IMR-90 (cell line): ENCODE results near the gene SEMG2. TPM values are rescaled to one million over a fixed set of nuclear protein-coding genes. Genes with fewer than 3 reads are reported as not detected.
A peak's percentile ranks its signal among the peaks of the same experiment; 100 is the strongest.

Source experiments
- ATAC-seq: fragments of 200-7000 bp; cut with Tn5 transposase; 2 replicates; pipeline ENCODE4 v1.9.1; 2020; ENCODE audit warnings: low read depth, mild to moderate bottlenecking, moderate library complexity
- BruUV-seq: library from RNA; stranded (reverse); fragments of 400-500 nt; replicated peaks from 2 replicates; lab custom pipeline; 2021; lab: Mats Ljungman, UMichigan
- CTCF ChIA-PET: fragments of 300-600 bp; formaldehyde crosslinking; extraction: SDS; loops from one replicate; lab custom pipeline; 2021; ENCODE audit warnings: antibody characterized with exemption; lab: Yijun Ruan, JAX
- POLR2A ChIA-PET: fragments of 300-600 bp; sonication (Branson Sonifier 250); formaldehyde crosslinking; loops from one replicate; lab custom pipeline; 2022; ENCODE audit warnings: antibody characterized with exemption; ENCODE audit not compliant: unreplicated experiment; lab: Charles Lee
- DNase-seq: peaks from one replicate; pipeline ENCODE4 v3.0.0; 2013
- H2AFZ ChIP-seq: replicated peaks from 2 replicates; pipeline ENCODE3; 2013; ENCODE audit warnings: low read length, mild to moderate bottlenecking; ENCODE audit not compliant: poor library complexity
- H2AK5ac ChIP-seq: 2 replicates; pipeline ENCODE4 v1.6.1; 2013; ENCODE audit warnings: low read depth, low read length, inconsistent platforms
- H2AK9ac ChIP-seq: replicated peaks from 2 replicates; pipeline ENCODE3; 2013; ENCODE audit warnings: mild to moderate bottlenecking, low read depth, low read length, moderate library complexity; ENCODE audit not compliant: poor library complexity
- H2BK120ac ChIP-seq: 2 replicates; pipeline ENCODE4 v1.6.1; 2013; ENCODE audit warnings: low read depth, low read length, inconsistent platforms
- H2BK15ac ChIP-seq: 3 replicates; pipeline ENCODE4 v1.6.1; 2013; ENCODE audit warnings: low read depth, low read length, inconsistent platforms
- H2BK20ac ChIP-seq: 2 replicates; pipeline ENCODE4 v1.6.1; 2013; ENCODE audit warnings: low read depth, mild to moderate bottlenecking, inconsistent platforms, low read length, moderate library complexity
- H2BK5ac ChIP-seq: 2 replicates; pipeline ENCODE4 v1.6.1; 2013; ENCODE audit warnings: mild to moderate bottlenecking, low read depth, low read length, inconsistent platforms; ENCODE audit not compliant: poor library complexity, severe bottlenecking
- H3K14ac ChIP-seq: replicated peaks from 2 replicates; pipeline ENCODE4 v1.6.1; 2013; ENCODE audit warnings: low read depth, low read length, inconsistent platforms
- H3K18ac ChIP-seq: 2 replicates; pipeline ENCODE4 v1.6.1; 2013; ENCODE audit warnings: low read depth, low read length, control low read depth
- H3K23ac ChIP-seq: 2 replicates; pipeline ENCODE4 v1.6.1; 2013; ENCODE audit warnings: low read depth, low read length, inconsistent platforms
- H3K27ac ChIP-seq: 2 replicates; pipeline ENCODE4 v1.5.1; 2013; ENCODE audit warnings: mild to moderate bottlenecking, control low read depth, low read length; ENCODE audit not compliant: insufficient read depth
- H3K27me3 ChIP-seq: 2 replicates; pipeline ENCODE4 v1.6.1; 2013; ENCODE audit warnings: low read length; ENCODE audit not compliant: control insufficient read depth, insufficient read depth
- H3K36me3 ChIP-seq: 2 replicates; pipeline ENCODE4 v1.6.1; 2013; ENCODE audit warnings: low read length, mixed read lengths; ENCODE audit not compliant: control insufficient read depth, insufficient read depth
- H3K4ac ChIP-seq: 2 replicates; pipeline ENCODE4 v1.6.1; 2013; ENCODE audit warnings: low read depth, low read length, inconsistent platforms
- H3K4me1 ChIP-seq: 2 replicates; pipeline ENCODE4 v1.6.1; 2013; ENCODE audit warnings: low read length, mixed read lengths; ENCODE audit not compliant: control insufficient read depth, insufficient read depth
- H3K4me2 ChIP-seq: 2 replicates; pipeline ENCODE4 v1.6.1; 2013; ENCODE audit warnings: low read depth, mild to moderate bottlenecking, control low read depth, low read length, moderate library complexity
- H3K4me3 ChIP-seq: 2 replicates; pipeline ENCODE4 v1.5.1; 2013; ENCODE audit warnings: low read depth, mild to moderate bottlenecking, control low read depth, low read length, moderate library complexity; ENCODE audit not compliant: insufficient read depth
- H3K56ac ChIP-seq: 2 replicates; pipeline ENCODE4 v1.6.1; 2013; ENCODE audit warnings: low read length, inconsistent platforms; ENCODE audit not compliant: insufficient read depth; ENCODE audit errors: extremely low read depth
- H3K79me1 ChIP-seq, 2 experiments: 2 replicates each; pipeline ENCODE4 v1.6.1; 2013; ENCODE audit warnings: low read length in 2 of 2, inconsistent platforms in 1 of 2, low read depth in 1 of 2
- H3K9ac ChIP-seq: 2 replicates; pipeline ENCODE4 v1.6.1; 2013; ENCODE audit warnings: low read depth, low read length, control low read depth
- H3K9me1 ChIP-seq: 2 replicates; pipeline ENCODE4 v1.6.1; 2013; ENCODE audit warnings: low read length, inconsistent platforms; ENCODE audit not compliant: insufficient read depth
- H3K9me3 ChIP-seq: 2 replicates; pipeline ENCODE4 v1.6.1; 2013; ENCODE audit warnings: low read length; ENCODE audit not compliant: control insufficient read depth, insufficient read depth
- H4K20me1 ChIP-seq: 2 replicates; pipeline ENCODE4 v1.6.1; 2013; ENCODE audit warnings: low read length, inconsistent platforms; ENCODE audit not compliant: insufficient read depth
- H4K5ac ChIP-seq: 2 replicates; pipeline ENCODE4 v1.6.1; 2013; ENCODE audit warnings: mild to moderate bottlenecking, low read depth, low read length, control low read depth
- H4K8ac ChIP-seq, 2 experiments: 2 replicates each; pipeline ENCODE4 v1.6.1; 2013; ENCODE audit warnings: low read depth in 2 of 2, low read length in 2 of 2, control low read depth in 1 of 2, inconsistent platforms in 1 of 2
- H4K91ac ChIP-seq: 2 replicates; pipeline ENCODE4 v1.6.1; 2013; ENCODE audit warnings: low read depth, low read length, inconsistent platforms; ENCODE audit not compliant: insufficient read depth
- BHLHE40 ChIP-seq: fragments of 150-350 bp; IDR thresholded peaks from 2 replicates; pipeline ENCODE4 v1.6.1; 2016; ENCODE audit warnings: mild to moderate bottlenecking, low read depth, low read length
- CEBPB ChIP-seq: IDR thresholded peaks from 2 replicates; pipeline ENCODE4 v1.6.1; 2012; ENCODE audit warnings: low read depth, low read length, improper control_type of control experiment
- CHD1 ChIP-seq: IDR thresholded peaks from 2 replicates; pipeline ENCODE4 v1.6.1; 2012; ENCODE audit warnings: low read depth, low read length, improper control_type of control experiment
- CTCF ChIP-seq: conservative IDR thresholded peaks from 2 replicates; pipeline ENCODE4 v1.5.1; 2012; ENCODE audit warnings: mild to moderate bottlenecking, low read depth, low read length, improper control_type of control experiment
- ELK1 ChIP-seq: fragments of 150-350 bp; IDR thresholded peaks from 2 replicates; pipeline ENCODE4 v1.6.1; 2016; ENCODE audit warnings: low read depth, mild to moderate bottlenecking, low read length, moderate library complexity, borderline replicate concordance
- FOS ChIP-seq: fragments of 150-350 bp; IDR thresholded peaks from 2 replicates; pipeline ENCODE4 v1.6.1; 2016; ENCODE audit warnings: low read depth, low read length
- MAFK ChIP-seq: IDR thresholded peaks from 2 replicates; pipeline ENCODE4 v1.6.1; 2012; ENCODE audit warnings: low read depth, low read length, improper control_type of control experiment
- MAZ ChIP-seq: IDR thresholded peaks from 2 replicates; pipeline ENCODE4 v1.6.1; 2012; ENCODE audit warnings: low read depth, mild to moderate bottlenecking, low read length, improper control_type of control experiment, moderate library complexity, borderline replicate concordance
- MXI1 ChIP-seq: IDR thresholded peaks from 2 replicates; pipeline ENCODE4 v1.6.1; 2012; ENCODE audit warnings: low read depth, mild to moderate bottlenecking, low read length, moderate library complexity, borderline replicate concordance
- NFE2L2 ChIP-seq: fragments of 150-350 bp; IDR thresholded peaks from 2 replicates; pipeline ENCODE4 v1.6.1; 2016; ENCODE audit warnings: low read depth, mild to moderate bottlenecking, low read length
- POLR2A ChIP-seq: IDR thresholded peaks from 2 replicates; pipeline ENCODE4 v1.6.1; 2012; ENCODE audit warnings: mild to moderate bottlenecking, low read depth, low read length
- RAD21 ChIP-seq: IDR thresholded peaks from 2 replicates; pipeline ENCODE4 v1.6.1; 2012; ENCODE audit warnings: low read length, improper control_type of control experiment
- RCOR1 ChIP-seq: IDR thresholded peaks from 2 replicates; pipeline ENCODE4 v1.6.1; 2012; ENCODE audit warnings: mild to moderate bottlenecking, low read length, improper control_type of control experiment; ENCODE audit not compliant: insufficient replicate concordance
- RFX5 ChIP-seq: IDR thresholded peaks from 2 replicates; pipeline ENCODE4 v1.8.0; 2012; ENCODE audit warnings: low read depth, mild to moderate bottlenecking, low read length, moderate library complexity
- SMC3 ChIP-seq: fragments of 150-350 bp; IDR thresholded peaks from 2 replicates; pipeline ENCODE4 v1.6.1; 2016; ENCODE audit warnings: low read depth, mild to moderate bottlenecking, antibody characterized with exemption, low read length, moderate library complexity
- WGBS, 2 experiments: methylation state at CpG; one replicate each; pipeline versions ENCODE4 v1.1.5 to v1.1.7; 2013; ENCODE audit warnings: missing lambda C conversion rate in 2 of 2; ENCODE audit not compliant: insufficient read length in 1 of 2; ENCODE audit errors: extremely low coverage in 2 of 2; 5-methylcytosine and 5-hydroxymethylcytosine counted together
- dilution Hi-C: fragments of 300-500 bp; cut with HindIII; formaldehyde crosslinking; loops from one replicate; pipeline ENCODE4 v1.14.3; 2018; ENCODE audit warnings: low sequenced_read_pairs; ENCODE audit not compliant: unreplicated experiment
- in situ Hi-C: fragments of 300-500 bp; cut with MboI; formaldehyde crosslinking; loops from 3 replicates; pipeline ENCODE4 v1.14.3; 2019; ENCODE audit warnings: low sequenced_read_pairs, inconsistent platforms, mixed read lengths
- intact Hi-C: fragments of 100-400 bp; cut with micrococcal nuclease; formaldehyde crosslinking; loops from 2 replicates; pipeline ENCODE4 v1.10.0; 2022
- polyA plus RNA-seq, 3 experiments: library from polyadenylated mRNA; depleted of rRNA; stranded (reverse); fragments of >200 nt; gene quantifications; 2 replicates each; pipeline ENCODE4 v1.2.3, GENCODE V29; 2012; ENCODE audit warnings: low replicate concordance in 1 of 3
- total RNA-seq: library from RNA; depleted of rRNA; stranded (reverse); fragments of >200 nt; gene quantifications from 2 replicates; pipeline ENCODE4 v1.2.3, GENCODE V29; 2012
- TF ChIP-seq, protein P1 (sequence below): fragments of 150-350 bp; IDR thresholded peaks from 2 replicates; pipeline ENCODE4 v1.6.1; 2017; ENCODE audit warnings: mild to moderate bottlenecking, antibody characterized with exemption, low read length, low read depth

SEMG2 gene
- total and polyA plus RNA-seq, 2 of the 4 experiments (the other 2 are of a cell fraction) = not detected

DNA sequence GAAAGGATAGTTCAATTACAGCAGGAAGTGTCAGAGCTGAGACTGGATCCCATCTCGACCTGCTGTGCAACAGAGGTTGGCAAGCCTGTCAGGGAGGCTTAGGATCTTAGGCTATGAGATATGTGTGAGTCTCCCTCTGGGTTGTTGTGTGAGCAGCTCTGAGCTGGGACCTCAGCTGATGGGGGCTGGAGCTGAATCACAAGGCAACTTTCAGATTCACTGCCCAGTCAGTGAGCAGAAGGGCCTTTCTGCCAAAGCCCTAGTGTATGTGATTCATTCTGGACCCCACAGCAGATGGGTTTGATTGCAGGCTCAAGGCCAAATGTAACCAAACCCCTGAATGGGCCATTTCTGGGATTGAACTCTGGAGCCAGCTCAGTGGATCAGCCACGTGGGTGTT lies 42.0 kb upstream of the SEMG2 start:
- no peak for DNase-seq
- Histone ChIP-seq H4K8ac (no peak overlapping the region), H3K36me3 (no peaks in the 10 kb centered on the region), H4K5ac (no peak overlapping the region), H3K4me1 (no peaks in the 10 kb centered on the region), H3K79me1 (no peaks in the 10 kb centered on the region), H3K27ac (no peak overlapping the region), H3K4ac (no peak overlapping the region), H2BK20ac (no peak overlapping the region), H3K23ac (no peak overlapping the region), H3K9me1 (no peaks in the 10 kb centered on the region), H3K9me3 (no peaks in the 10 kb centered on the region), H2BK15ac (no peak overlapping the region), H3K4me3 (no peak overlapping the region), H3K27me3 (peaks cover 4% of the 10 kb centered on the region; the same call in 1 of the 2 replicates), H4K91ac (no peak overlapping the region), H2BK5ac (no peak overlapping the region), H3K14ac (no peak overlapping the region), H2AK9ac (peak overlapping the region; percentile 39), H3K56ac (no peak overlapping the region), H3K18ac (no peak overlapping the region), H2BK120ac (no peak overlapping the region), H2AFZ (no peak overlapping the region), H3K9ac (no peak overlapping the region), H2AK5ac (no peak overlapping the region), H3K4me2 (no peak overlapping the region), H4K20me1 (no peaks in the 10 kb centered on the region)
- POLR2A ChIA-PET = no interaction called here
- dilution Hi-C loops (no loop called here), in situ Hi-C loops (no loop called here), intact Hi-C loops (no loop called here)
- WGBS, 2 experiments = no CpG with 5 or more reads among the region's 2 CpGs
- ATAC-seq = no peak
- CTCF ChIA-PET = no interaction called here
- TF ChIP-seq POLR2A (no peak), CHD1 (no peak), RAD21 (no peak), NFE2L2 (no peak), FOS (no peak), BHLHE40 (no peak), RFX5 (no peak), MAZ (no peak), ELK1 (no peak), MAFK (no peak), MXI1 (no peak), RCOR1 (no peak), CEBPB (no peak), CTCF (no peak), SMC3 (no peak)
- TF ChIP-seq, protein P1, sequence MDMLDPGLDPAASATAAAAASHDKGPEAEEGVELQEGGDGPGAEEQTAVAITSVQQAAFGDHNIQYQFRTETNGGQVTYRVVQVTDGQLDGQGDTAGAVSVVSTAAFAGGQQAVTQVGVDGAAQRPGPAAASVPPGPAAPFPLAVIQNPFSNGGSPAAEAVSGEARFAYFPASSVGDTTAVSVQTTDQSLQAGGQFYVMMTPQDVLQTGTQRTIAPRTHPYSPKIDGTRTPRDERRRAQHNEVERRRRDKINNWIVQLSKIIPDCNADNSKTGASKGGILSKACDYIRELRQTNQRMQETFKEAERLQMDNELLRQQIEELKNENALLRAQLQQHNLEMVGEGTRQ = no peak
- no TSS peak for BruUV-seq
